Testis (tissue), 3 donors: ENCODE data around the gene GALR3. TPM values are rescaled to one million over a fixed set of nuclear protein-coding genes. Genes with fewer than 3 reads are reported as not detected.

Source experiments
- DNase-seq: peaks from one replicate; pipeline ENCODE4 v3.0.0-alpha.2; 2019
- H3K27ac ChIP-seq, 2 donors: fragments of 200-600 bp; sonication (generic); one replicate each; pipeline ENCODE4 v1.5.1; 2019
- H3K27me3 ChIP-seq: fragments of 200-600 bp; sonication (generic); one replicate; pipeline ENCODE4 v1.5.1; 2019
- H3K36me3 ChIP-seq: fragments of 200-600 bp; sonication (generic); one replicate; pipeline ENCODE4 v1.5.1; 2017; ENCODE audit warnings: low read depth; ENCODE audit errors: missing control alignments
- H3K4me1 ChIP-seq: fragments of 200-600 bp; sonication (generic); one replicate; pipeline ENCODE4 v1.5.1; 2019
- H3K4me3 ChIP-seq, 2 donors: fragments of 200-600 bp; sonication (generic); one replicate each; pipeline ENCODE4 v1.5.1; 2017 to 2019
- H3K9me3 ChIP-seq: fragments of 200-600 bp; sonication (generic); one replicate; pipeline ENCODE4 v1.5.1; 2017
- CTCF ChIP-seq, 3 experiments: fragments of 450-650 bp in 2 of 3; fragments of 200-600 bp in 1 of 3; sonication (generic) in 1 of 3; IDR thresholded peaks; one replicate each; pipeline ENCODE4 v1.5.1; 2016 to 2019; ENCODE audit warnings: antibody characterized with exemption in 3 of 3, mild to moderate bottlenecking in 2 of 3, moderate library complexity in 1 of 3
- POLR2A ChIP-seq: fragments of 450-650 bp; IDR thresholded peaks from one replicate; pipeline ENCODE4 v1.6.1; 2017; ENCODE audit warnings: antibody characterized with exemption, mild to moderate bottlenecking, moderate library complexity
- WGBS, 2 donors: methylation state at CpG; one replicate each; pipeline ENCODE4 v1.1.5; 2018; 5-methylcytosine and 5-hydroxymethylcytosine counted together
- intact Hi-C: fragments of 100-400 bp; cut with DNase I; formaldehyde crosslinking; loops from one replicate; pipeline ENCODE4 v1.15.1; 2023; ENCODE audit warnings: low total_unique reads
- polyA plus RNA-seq: library from polyadenylated mRNA; stranded (reverse); fragments of 350-450 nt; fragmentation: Illumina TruSeq; extraction: RNeasy Lipid Tissue Mini Kit (QIAGEN cat#74804); gene quantifications from one replicate; pipeline ENCODE4 v1.2.3, GENCODE V29; 2014; ENCODE audit warnings: low read depth, low replicate concordance; ENCODE audit not compliant: insufficient read depth
- total RNA-seq, 2 donors: library from RNA; depleted of rRNA; stranded (reverse); fragments of >200 nt; gene quantifications; one replicate each; pipeline ENCODE4 v1.2.3, GENCODE V29; 2016

Gene GALR3
- total and polyA plus RNA-seq, 3 donors from 2014 or later = 0.81 to 4.8 TPM; not detected in 1

GRCh38 chr22:37850801-37851200 is 27.6 kb downstream of the GALR3 start:
- WGBS, 2 donors = 81 to 85% methylated on average over 4 of the region's 4 CpGs
- Histone ChIP-seq H3K4me3 (no peak overlapping the region), H3K27me3 (no peaks in the 10 kb centered on the region), H3K9me3 (no peaks in the 10 kb centered on the region), H3K27ac (no peak overlapping the region), H3K36me3 (no peaks in the 10 kb centered on the region), H3K4me1 (peaks cover 18% of the 10 kb centered on the region)
- intact Hi-C loops = no loop called here
- no peak for DNase-seq
- TF ChIP-seq POLR2A = no peak
- TF ChIP-seq CTCF (IDR thresholded peaks at IDR 0.05) = no peak

GRCh38 chr22:37852418-37852817 is 29.2 kb downstream of the GALR3 start:
- Histone ChIP-seq H3K27ac (no peak overlapping the region), H3K4me3 (no peak overlapping the region), H3K27me3 (no peaks in the 10 kb centered on the region), H3K36me3 (no peaks in the 10 kb centered on the region), H3K4me1 (peaks cover 18% of the 10 kb centered on the region), H3K9me3 (no peaks in the 10 kb centered on the region)
- TF ChIP-seq POLR2A = no peak
- TF ChIP-seq CTCF (IDR thresholded peaks at IDR 0.05) = no peak
- intact Hi-C loops = no loop called here
- DNase-seq = no peak
- WGBS, 2 donors = 73 to 86% methylated on average over 5 of the region's 5 CpGs

GRCh38 chr22:37854946-37855345 is 31.8 kb downstream of the GALR3 start:
- DNase-seq = no peak
- no peaks in the 10 kb centered on the region for H3K36me3 ChIP-seq
- H3K27me3 ChIP-seq = no peaks in the 10 kb centered on the region
- peak overlapping the region in 1 of 2 donors; percentile 5 for H3K27ac ChIP-seq
- WGBS, 2 donors = 27 to 41% methylated on average over 2 of the region's 2 CpGs
- no peaks in the 10 kb centered on the region for H3K9me3 ChIP-seq
- H3K4me3 ChIP-seq = no peak overlapping the region
- no peak for TF ChIP-seq POLR2A
- no peak for TF ChIP-seq CTCF (IDR thresholded peaks at IDR 0.05)
- H3K4me1 ChIP-seq = peaks cover 10% of the 10 kb centered on the region
- intact Hi-C loops = no loop called here

- intact Hi-C loops = no loop called here
- H3K4me1 ChIP-seq = peaks cover 5% of the 10 kb centered on the region
- 92 to 98% methylated on average over 2 of the region's 2 CpGs for WGBS, 2 donors
- TF ChIP-seq CTCF (IDR thresholded peaks at IDR 0.05) = no peak
- no peak for TF ChIP-seq POLR2A
- no peaks in the 10 kb centered on the region for H3K36me3 ChIP-seq
- H3K9me3 ChIP-seq = no peaks in the 10 kb centered on the region
- no peaks in the 10 kb centered on the region for H3K27me3 ChIP-seq
- no peak for DNase-seq
- no peak overlapping the region for H3K4me3 ChIP-seq
- peak overlapping the region in 1 of 2 donors; percentile 5 for H3K27ac ChIP-seq
These were observed 32.3 kb downstream of the GALR3 start for GRCh38 chr22:37855462-37855861.

- 63 to 65% methylated on average over 7 of the region's 7 CpGs for WGBS, 2 donors
- peaks cover 14% of the 10 kb centered on the region for H3K4me1 ChIP-seq
- H3K27ac ChIP-seq = no peak overlapping the region
- H3K9me3 ChIP-seq = no peaks in the 10 kb centered on the region
- TF ChIP-seq CTCF (IDR thresholded peaks at IDR 0.05) (no peak), POLR2A (no peak)
- no peaks in the 10 kb centered on the region for H3K27me3 ChIP-seq
- no peak for DNase-seq
- H3K4me3 ChIP-seq = no peak overlapping the region
- intact Hi-C loops = no loop called here
- no peaks in the 10 kb centered on the region for H3K36me3 ChIP-seq
These were observed 37.7 kb downstream of the GALR3 start for GRCh38 chr22:37860796-37861421.
